Measurements from ENCODE around the gene SRA1.
A peak's percentile ranks its signal among the peaks of the same experiment; 100 is the strongest.

GRCh38 chr5:140547508-140548299, 9.6 kb downstream of the SRA1 start, which contains the start of gene EIF4EBP3:
- TF ChIP-seq CTCF (IDR thresholded peaks at IDR 0.05) (peak in 5 of 6 experiments; percentile 60 to 87 (median 73)), POLR2A (IDR thresholded peaks at IDR 0.05) (peak; percentile 86 to 94)
